Measurements from ENCODE around the gene MSMB.

DNA sequence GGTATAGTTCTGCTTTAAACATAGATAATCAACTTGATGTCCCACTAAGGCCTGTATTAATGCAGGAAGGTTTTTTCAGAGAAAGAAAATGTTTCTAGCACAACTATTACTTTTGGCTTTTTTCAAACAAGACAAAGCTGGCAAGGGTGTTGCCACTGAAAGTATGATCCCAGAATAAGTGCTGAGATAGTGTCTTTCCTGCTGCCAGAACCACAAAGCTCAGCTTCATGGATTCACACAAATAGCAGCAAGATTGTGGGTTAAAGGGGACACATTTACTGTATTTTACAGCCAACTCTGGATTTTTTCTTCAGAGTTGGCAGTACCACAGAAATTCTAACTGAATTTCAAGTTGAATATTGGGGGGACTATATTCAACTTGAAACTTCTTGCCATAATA, 20.0 kb downstream of the MSMB start:
- TF ChIP-seq, protein P1, sequence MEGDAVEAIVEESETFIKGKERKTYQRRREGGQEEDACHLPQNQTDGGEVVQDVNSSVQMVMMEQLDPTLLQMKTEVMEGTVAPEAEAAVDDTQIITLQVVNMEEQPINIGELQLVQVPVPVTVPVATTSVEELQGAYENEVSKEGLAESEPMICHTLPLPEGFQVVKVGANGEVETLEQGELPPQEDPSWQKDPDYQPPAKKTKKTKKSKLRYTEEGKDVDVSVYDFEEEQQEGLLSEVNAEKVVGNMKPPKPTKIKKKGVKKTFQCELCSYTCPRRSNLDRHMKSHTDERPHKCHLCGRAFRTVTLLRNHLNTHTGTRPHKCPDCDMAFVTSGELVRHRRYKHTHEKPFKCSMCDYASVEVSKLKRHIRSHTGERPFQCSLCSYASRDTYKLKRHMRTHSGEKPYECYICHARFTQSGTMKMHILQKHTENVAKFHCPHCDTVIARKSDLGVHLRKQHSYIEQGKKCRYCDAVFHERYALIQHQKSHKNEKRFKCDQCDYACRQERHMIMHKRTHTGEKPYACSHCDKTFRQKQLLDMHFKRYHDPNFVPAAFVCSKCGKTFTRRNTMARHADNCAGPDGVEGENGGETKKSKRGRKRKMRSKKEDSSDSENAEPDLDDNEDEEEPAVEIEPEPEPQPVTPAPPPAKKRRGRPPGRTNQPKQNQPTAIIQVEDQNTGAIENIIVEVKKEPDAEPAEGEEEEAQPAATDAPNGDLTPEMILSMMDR (IDR thresholded peaks at IDR 0.05): no peak
- no peak for TF ChIP-seq EZH2phosphoT487 (IDR thresholded peaks at IDR 0.05; ENCODE audit: borderline replicate concordance, low read depth)
- TF ChIP-seq, protein P2, sequence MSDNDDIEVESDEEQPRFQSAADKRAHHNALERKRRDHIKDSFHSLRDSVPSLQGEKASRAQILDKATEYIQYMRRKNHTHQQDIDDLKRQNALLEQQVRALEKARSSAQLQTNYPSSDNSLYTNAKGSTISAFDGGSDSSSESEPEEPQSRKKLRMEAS (IDR thresholded peaks at IDR 0.05; ENCODE audit: low read depth): no peak
- no peak for TF ChIP-seq POLR2AphosphoS5 (IDR thresholded peaks at IDR 0.05; ENCODE audit: low read depth, low read length)
- TF ChIP-seq TEAD4 (IDR thresholded peaks at IDR 0.05; ENCODE audit: borderline replicate concordance, insufficient read depth): no peak
- no peak for TF ChIP-seq RAD21 (IDR thresholded peaks at IDR 0.05; ENCODE audit: low read length)
- no peak for TF ChIP-seq TCF12 (IDR thresholded peaks at IDR 0.05)
- TF ChIP-seq JUND (IDR thresholded peaks at IDR 0.05): no peak
- TF ChIP-seq SMC3 (IDR thresholded peaks at IDR 0.05; ENCODE audit: low read depth, low read length): no peak
- no peak for TF ChIP-seq RFX5 (IDR thresholded peaks at IDR 0.05; ENCODE audit: low read length)
- TF ChIP-seq, protein P3, sequence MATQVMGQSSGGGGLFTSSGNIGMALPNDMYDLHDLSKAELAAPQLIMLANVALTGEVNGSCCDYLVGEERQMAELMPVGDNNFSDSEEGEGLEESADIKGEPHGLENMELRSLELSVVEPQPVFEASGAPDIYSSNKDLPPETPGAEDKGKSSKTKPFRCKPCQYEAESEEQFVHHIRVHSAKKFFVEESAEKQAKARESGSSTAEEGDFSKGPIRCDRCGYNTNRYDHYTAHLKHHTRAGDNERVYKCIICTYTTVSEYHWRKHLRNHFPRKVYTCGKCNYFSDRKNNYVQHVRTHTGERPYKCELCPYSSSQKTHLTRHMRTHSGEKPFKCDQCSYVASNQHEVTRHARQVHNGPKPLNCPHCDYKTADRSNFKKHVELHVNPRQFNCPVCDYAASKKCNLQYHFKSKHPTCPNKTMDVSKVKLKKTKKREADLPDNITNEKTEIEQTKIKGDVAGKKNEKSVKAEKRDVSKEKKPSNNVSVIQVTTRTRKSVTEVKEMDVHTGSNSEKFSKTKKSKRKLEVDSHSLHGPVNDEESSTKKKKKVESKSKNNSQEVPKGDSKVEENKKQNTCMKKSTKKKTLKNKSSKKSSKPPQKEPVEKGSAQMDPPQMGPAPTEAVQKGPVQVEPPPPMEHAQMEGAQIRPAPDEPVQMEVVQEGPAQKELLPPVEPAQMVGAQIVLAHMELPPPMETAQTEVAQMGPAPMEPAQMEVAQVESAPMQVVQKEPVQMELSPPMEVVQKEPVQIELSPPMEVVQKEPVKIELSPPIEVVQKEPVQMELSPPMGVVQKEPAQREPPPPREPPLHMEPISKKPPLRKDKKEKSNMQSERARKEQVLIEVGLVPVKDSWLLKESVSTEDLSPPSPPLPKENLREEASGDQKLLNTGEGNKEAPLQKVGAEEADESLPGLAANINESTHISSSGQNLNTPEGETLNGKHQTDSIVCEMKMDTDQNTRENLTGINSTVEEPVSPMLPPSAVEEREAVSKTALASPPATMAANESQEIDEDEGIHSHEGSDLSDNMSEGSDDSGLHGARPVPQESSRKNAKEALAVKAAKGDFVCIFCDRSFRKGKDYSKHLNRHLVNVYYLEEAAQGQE (IDR thresholded peaks at IDR 0.05; ENCODE audit: low read depth, low read length): no peak
